H1 (cell line): ENCODE results near the gene KMT5B. TPM values are rescaled to one million over a fixed set of nuclear protein-coding genes. Genes with fewer than 3 reads are reported as not detected.

Experiments
- CTCF ChIA-PET: fragments of 300-600 bp; sonication (Branson Sonifier 250); formaldehyde crosslinking; loops from one replicate; lab custom pipeline; 2021; ENCODE audit not compliant: partially characterized antibody; lab: Charles Lee
- POLR2A ChIA-PET: fragments of 300-600 bp; sonication (Branson Sonifier 250); formaldehyde crosslinking; loops from one replicate; lab custom pipeline; 2021; ENCODE audit warnings: inconsistent platforms; ENCODE audit not compliant: partially characterized antibody; lab: Charles Lee
- DNase-seq, 2 experiments: peaks; one replicate each; pipeline versions ENCODE4 v3.0.0 to v3.0.0-alpha.2; 2010 to 2022; ENCODE audit warnings: low spot score in 2 of 2, low read depth in 1 of 2, mixed read lengths in 1 of 2
- FAIRE-seq: peaks from 2 replicates; lab custom pipeline; 2011; peaks lifted over from hg19 to GRCh38; lab: Jason Lieb, UNC
- H2AFZ ChIP-seq: 2 replicates; pipeline ENCODE4 v1.8.1; 2012; ENCODE audit warnings: low read length, inconsistent platforms
- H2AK5ac ChIP-seq: 2 replicates; pipeline ENCODE4 v1.6.1; 2013; ENCODE audit warnings: low read depth, low read length
- H2BK120ac ChIP-seq: replicated peaks from 2 replicates; pipeline ENCODE3; 2013; ENCODE audit warnings: low read depth, low read length, inconsistent platforms
- H2BK12ac ChIP-seq: 2 replicates; pipeline ENCODE4 v1.6.1; 2013; ENCODE audit warnings: low read depth, low read length
- H2BK15ac ChIP-seq: 2 replicates; pipeline ENCODE4 v1.6.1; 2013; ENCODE audit warnings: low read length
- H2BK20ac ChIP-seq: 2 replicates; pipeline ENCODE4 v1.6.1; 2013; ENCODE audit warnings: low read length
- H2BK5ac ChIP-seq: 2 replicates; pipeline ENCODE4 v1.6.1; 2013; ENCODE audit warnings: low read depth, low read length
- H3K14ac ChIP-seq: 2 replicates; pipeline ENCODE4 v1.6.1; 2013; ENCODE audit warnings: inconsistent platforms; ENCODE audit not compliant: insufficient read length
- H3K18ac ChIP-seq: 2 replicates; pipeline ENCODE4 v1.6.1; 2013; ENCODE audit warnings: low read length; ENCODE audit errors: extremely low read depth
- H3K23ac ChIP-seq: 2 replicates; pipeline ENCODE4 v1.6.1; 2013; ENCODE audit warnings: inconsistent platforms; ENCODE audit not compliant: insufficient read length
- H3K23me2 ChIP-seq: 2 replicates; pipeline ENCODE4 v1.6.1; 2013; ENCODE audit warnings: low read depth, low read length
- H3K27ac ChIP-seq: 2 replicates; pipeline ENCODE4 v1.6.1; 2011; ENCODE audit warnings: low read depth, low read length, inconsistent platforms
- H3K27me3 ChIP-seq, 4 experiments: replicated peaks in 1 of 4; 1 replicate in 1 of 4; 2 replicates in 3 of 4; pipeline versions ENCODE4 v1.6.1 to v1.8.1; 2011 to 2013; ENCODE audit warnings: low read length in 3 of 4, mild to moderate bottlenecking in 3 of 4, inconsistent platforms in 2 of 4, mixed read lengths in 2 of 4, moderate library complexity in 1 of 4; ENCODE audit not compliant: control insufficient read depth in 3 of 4, insufficient read depth in 3 of 4; ENCODE audit errors: extremely low read depth in 1 of 4
- H3K36me3 ChIP-seq, 4 experiments: 2 replicates each; pipeline versions ENCODE4 v1.6.1 to v1.8.1; 2011 to 2013; ENCODE audit warnings: mild to moderate bottlenecking in 4 of 4, low read length in 3 of 4, moderate library complexity in 2 of 4, control low read depth in 1 of 4, inconsistent platforms in 1 of 4; ENCODE audit not compliant: insufficient read depth in 4 of 4, control insufficient read depth in 2 of 4
- H3K4ac ChIP-seq: replicated peaks from 2 replicates; pipeline ENCODE3; 2013; ENCODE audit warnings: low read length, low read depth, mixed read lengths, inconsistent platforms; ENCODE audit not compliant: insufficient read length
- H3K4me1 ChIP-seq, 4 experiments: replicated peaks in 1 of 4; 1 replicate in 1 of 4; 2 replicates in 3 of 4; pipeline versions ENCODE4 v1.6.1 to v1.8.1; 2011 to 2013; ENCODE audit warnings: low read length in 3 of 4, inconsistent platforms in 2 of 4, mixed read lengths in 1 of 4; ENCODE audit not compliant: insufficient read depth in 4 of 4, control insufficient read depth in 3 of 4
- H3K4me2 ChIP-seq, 2 experiments: 2 replicates each; pipeline versions ENCODE4 v1.6.1 to v1.8.1; 2011 to 2013; ENCODE audit warnings: low read depth in 2 of 2, low read length in 2 of 2, control low read depth in 1 of 2, inconsistent platforms in 1 of 2, mild to moderate bottlenecking in 1 of 2; ENCODE audit not compliant: insufficient read depth in 1 of 2
- H3K4me3 ChIP-seq, 4 experiments: fragments of 200-600, 300-600 bp in 1 of 4; sonication (generic), shearing (Covaris generic), sonication (Bioruptor Twin) in 1 of 4; 2 replicates each; pipeline versions ENCODE4 v1.5.1 to v1.8.1; 2011 to 2016; ENCODE audit warnings: low read length in 4 of 4, low read depth in 3 of 4, control low read depth in 2 of 4, inconsistent platforms in 2 of 4, mild to moderate bottlenecking in 2 of 4, mixed read lengths in 1 of 4, moderate library complexity in 1 of 4; ENCODE audit not compliant: insufficient read depth in 2 of 4; ENCODE audit errors: extremely low read depth in 1 of 4
- H3K56ac ChIP-seq: replicated peaks from 2 replicates; pipeline ENCODE3; 2013; ENCODE audit warnings: low read depth, mild to moderate bottlenecking, mixed read lengths, low read length, inconsistent platforms; ENCODE audit not compliant: insufficient read length
- H3K79me1 ChIP-seq: 2 replicates; pipeline ENCODE4 v1.6.1; 2013; ENCODE audit warnings: low read depth, low read length, control low read depth
- H3K79me2 ChIP-seq, 2 experiments: 2 replicates each; pipeline versions ENCODE4 v1.6.1 to v1.8.1; 2012 to 2013; ENCODE audit warnings: low read length in 2 of 2, mild to moderate bottlenecking in 2 of 2, inconsistent platforms in 1 of 2; ENCODE audit not compliant: insufficient read depth in 2 of 2, control insufficient read depth in 1 of 2
- H3K9ac ChIP-seq, 4 experiments: replicated peaks in 1 of 4; 1 replicate in 1 of 4; 2 replicates in 3 of 4; pipeline versions ENCODE4 v1.6.1 to v1.8.1; 2011 to 2013; ENCODE audit warnings: low read depth in 3 of 4, low read length in 3 of 4, control low read depth in 2 of 4, mild to moderate bottlenecking in 2 of 4, moderate library complexity in 2 of 4, inconsistent platforms in 1 of 4; ENCODE audit errors: extremely low read depth in 1 of 4
- H3K9me3 ChIP-seq, 2 experiments: 2 replicates each; pipeline versions ENCODE4 v1.6.1 to v1.8.1; 2012 to 2013; ENCODE audit warnings: mild to moderate bottlenecking in 2 of 2, moderate library complexity in 2 of 2, control low read depth in 1 of 2, inconsistent platforms in 1 of 2, low read depth in 1 of 2, low read length in 1 of 2, mixed read lengths in 1 of 2; ENCODE audit not compliant: insufficient read depth in 2 of 2
- H4K20me1 ChIP-seq, 2 experiments: replicated peaks in 1 of 2; 2 replicates each; pipeline versions ENCODE3 to v1.8.1; 2011 to 2013; ENCODE audit warnings: inconsistent platforms in 2 of 2, low read length in 2 of 2, mild to moderate bottlenecking in 1 of 2; ENCODE audit not compliant: insufficient read depth in 2 of 2, control insufficient read depth in 1 of 2
- H4K5ac ChIP-seq: 2 replicates; pipeline ENCODE4 v1.6.1; 2013; ENCODE audit warnings: low read length, low read depth, mixed read lengths, inconsistent platforms; ENCODE audit not compliant: insufficient read length
- H4K8ac ChIP-seq: 2 replicates; pipeline ENCODE4 v1.8.0; 2013; ENCODE audit warnings: mild to moderate bottlenecking, moderate library complexity, low read length, inconsistent platforms; ENCODE audit not compliant: insufficient read depth; ENCODE audit errors: extremely low read depth
- H4K91ac ChIP-seq: replicated peaks from 2 replicates; pipeline ENCODE3; 2013; ENCODE audit warnings: low read length, mixed read lengths, inconsistent platforms; ENCODE audit not compliant: insufficient read length
- ATF3 ChIP-seq: IDR thresholded peaks from 2 replicates; pipeline ENCODE4 v1.6.1; 2011; ENCODE audit warnings: low read depth, mild to moderate bottlenecking, low read length; ENCODE audit not compliant: insufficient read depth
- CHD2 ChIP-seq: IDR thresholded peaks from 2 replicates; pipeline ENCODE4 v1.6.1; 2012; ENCODE audit warnings: low read length, improper control_type of control experiment
- CREB1 ChIP-seq: IDR thresholded peaks from 2 replicates; pipeline ENCODE4 v1.6.1; 2012; ENCODE audit warnings: inconsistent platforms
- EP300 ChIP-seq, 2 experiments: IDR thresholded peaks; 1 replicate in 1 of 2; 2 replicates in 1 of 2; pipeline ENCODE4 v1.6.1; 2011 to 2012; ENCODE audit warnings: low read depth in 2 of 2, low read length in 2 of 2, mild to moderate bottlenecking in 2 of 2, borderline replicate concordance in 1 of 2, inconsistent platforms in 1 of 2, moderate library complexity in 1 of 2
- FOSL1 ChIP-seq: IDR thresholded peaks from 2 replicates; pipeline ENCODE4 v1.6.1; 2011; ENCODE audit warnings: mild to moderate bottlenecking, low read depth, low read length, moderate library complexity; ENCODE audit not compliant: insufficient read depth
- JUND ChIP-seq: IDR thresholded peaks from 2 replicates; pipeline ENCODE4 v1.6.1; 2011; ENCODE audit warnings: mild to moderate bottlenecking, improper control_type of control experiment, low read length
- MAX ChIP-seq: IDR thresholded peaks from 2 replicates; pipeline ENCODE4 v1.6.1; 2012; ENCODE audit warnings: inconsistent platforms
- TAF7 ChIP-seq: optimal IDR thresholded peaks from 2 replicates; pipeline ENCODE3; 2011; ENCODE audit warnings: low read depth, mild to moderate bottlenecking, inconsistent platforms, low read length, moderate library complexity, borderline replicate concordance
- YY1 ChIP-seq: IDR thresholded peaks from 2 replicates; pipeline ENCODE4 v1.6.1; 2011; ENCODE audit warnings: low read depth, mild to moderate bottlenecking, low read length
- WGBS, 2 experiments: shearing (Covaris generic) in 1 of 2; methylation state at CpG; one replicate each; pipeline versions ENCODE4 v1.1.6 to v1.1.7; 2013 to 2015; ENCODE audit warnings: low lambda C conversion rate in 2 of 2, mixed read lengths in 2 of 2, inconsistent platforms in 1 of 2, low coverage in 1 of 2, missing lambda C conversion rate in 1 of 2; ENCODE audit not compliant: insufficient replicate concordance in 2 of 2, insufficient coverage in 1 of 2, insufficient read length in 1 of 2; ENCODE audit errors: extremely low coverage in 1 of 2, missing lambda C conversion rate in 1 of 2; 5-methylcytosine and 5-hydroxymethylcytosine counted together
- long read RNA-seq, 2 experiments: library from RNA in 1 of 2; library from capped mRNA in 1 of 2; stranded (forward); transcript quantifications; one replicate each; pipeline ENCODE4 v2.0.0, GENCODE V29; 2021; ENCODE audit warnings: inconsistent platforms in 1 of 2
- polyA minus RNA-seq, 3 experiments: library from RNA; depleted of rRNA, polyadenylated mRNA; stranded (reverse); fragments of >200 nt; gene quantifications; 1 replicate in 2 of 3; 2 replicates in 1 of 3; pipeline ENCODE4 v1.2.3, GENCODE V29; 2011
- polyA plus RNA-seq, 7 experiments: library from polyadenylated mRNA; depleted of rRNA in 3 of 7; stranded (reverse) in 5 of 7; unstranded in 2 of 7; fragments of >200 nt in 5 of 7; fragments of 200-250 nt in 2 of 7; gene quantifications; 1 replicate in 5 of 7; 2 replicates in 1 of 7; 4 replicates in 1 of 7; pipeline versions ENCODE4 v1.2.1 to v1.2.3, GENCODE V29; 2011 to 2013; ENCODE audit warnings: missing spikeins in 2 of 7, mixed read lengths in 2 of 7
- total RNA-seq: library from RNA; stranded (reverse); fragmentation: NEBNext Ultra II Directional; extraction: Animal tissue kit (Norgen Biotek cat#: 25700); gene quantifications from 2 replicates; pipeline ENCODE4 v1.2.1, GENCODE V29; 2021

KMT5B gene
- total RNA-seq, result 37.5 and 40.8 TPM in 2 replicates
- polyA plus RNA-seq (2011; rRNA removed), result 8.5 and 11.0 TPM in 2 replicates
- 18.2 TPM for polyA plus RNA-seq (2011; cell fraction: cytosol; rRNA removed)
- polyA plus RNA-seq (2011; cell fraction: nucleus; rRNA removed), result 8.2 TPM
- polyA plus RNA-seq (2012, experiment 1 of 2), result 28.2 to 39.3 TPM (median 33.1 TPM) in 4 replicates
- polyA plus RNA-seq (2012, experiment 2 of 2), result 2.3 TPM
- 23.7 TPM for polyA plus RNA-seq (2013, experiment 1 of 2)
- polyA plus RNA-seq (2013, experiment 2 of 2), result 24.4 TPM
- polyA minus RNA-seq (2011; rRNA and poly(A)+ RNA removed), result 15.2 and 17.7 TPM in 2 replicates
- 20.6 TPM for polyA minus RNA-seq (2011; cell fraction: cytosol; rRNA and poly(A)+ RNA removed)
- 22.0 TPM for polyA minus RNA-seq (2011; cell fraction: nucleus; rRNA and poly(A)+ RNA removed)
- long read RNA-seq, experiment 1, partial matches to known transcripts, result 5 of 28 reads
- long read RNA-seq, experiment 1, other reads (novel, unspliced or antisense), result 23 of 28 reads
- long read RNA-seq, experiment 2, partial matches to known transcripts, result 1 of 7 reads
- long read RNA-seq, experiment 2, other reads (novel, unspliced or antisense), result 6 of 7 reads

GRCh38 chr11:68213135-68213515, at the start of gene KMT5B:
Gene KMT5B, minus strand, starts transcription at chr11:68213296. Its CDS starts 23,220 bp downstream, at chr11:68190076.
- no peak within 1 kb of the TSS for H2BK15ac ChIP-seq
- peak within 1 kb of the TSS; percentile 32; the same call in 1 of the 2 replicates for H2AK5ac ChIP-seq
- H3K18ac ChIP-seq, result peak within 1 kb of the TSS; percentile 93
- peak within 1 kb of the TSS; percentile 99 for H4K8ac ChIP-seq
- peak within 1 kb of the TSS; percentile 19 for H3K14ac ChIP-seq
- H3K9ac ChIP-seq, result peak within 1 kb of the TSS; percentile 97 to 99 (median 98)
- peaks cover 10% of the 10 kb centered on the region; the same call in 1 of the 2 replicates for H3K23me2 ChIP-seq
- H3K4me2 ChIP-seq, result peak within 1 kb of the TSS; percentile 87 to 93
- peaks cover 0 to 2% (median 0%) of the 10 kb centered on the region in 4 experiments; a peak in 2 of 7 replicates for H3K27me3 ChIP-seq
- H4K91ac ChIP-seq, result peak within 1 kb of the TSS; percentile 98
- H2BK120ac ChIP-seq, result no peak within 1 kb of the TSS
- POLR2A ChIA-PET, result interaction anchor here (0.6 to 5.5 kb wide), 5 partner anchors 7 to 184 kb away, joined by 3 to 39 read pairs (median 3); no protein-coding TSS in a partner anchor
- H4K5ac ChIP-seq, result peak within 1 kb of the TSS; percentile 96
- H2AFZ ChIP-seq, result no peak within 1 kb of the TSS; the same call in 1 of the 2 replicates
- H3K56ac ChIP-seq, result peak within 1 kb of the TSS; percentile 92
- H3K27ac ChIP-seq, result peak within 1 kb of the TSS; percentile 100
- peak within 1 kb of the TSS; percentile 86 for H2BK5ac ChIP-seq
- WGBS, 2 experiments, result 0% methylated on average over 8 of the region's 60 CpGs; no CpG with 5 or more reads in 1 of the 2 experiments
- peaks cover 8 to 10% of the 10 kb centered on the region in 2 experiments for H4K20me1 ChIP-seq
- H2BK12ac ChIP-seq, result 0 out of 2 replicates have a peak within 1 kb of the TSS, but pooled peaks have one; percentile 9
- H3K23ac ChIP-seq, result no peak within 1 kb of the TSS
- H3K36me3 ChIP-seq, result no peaks in the 10 kb centered on the region
- FAIRE-seq, result no peak
- no peak within 1 kb of the TSS for H2BK20ac ChIP-seq
- H3K4ac ChIP-seq, result peak within 1 kb of the TSS; percentile 98
- peak in 1 of 2 experiments; percentile 83 for DNase-seq
- H3K79me1 ChIP-seq, result peaks cover 3% of the 10 kb centered on the region; the same call in 1 of the 2 replicates
- peaks cover 26 to 43% of the 10 kb centered on the region in 2 experiments for H3K79me2 ChIP-seq
- H3K4me1 ChIP-seq, result peaks cover 4 to 20% (median 10%) of the 10 kb centered on the region in 4 experiments
- CTCF ChIA-PET, result no interaction called here
- H3K9me3 ChIP-seq, result no peaks in the 10 kb centered on the region
- peak within 1 kb of the TSS; percentile 73 to 99 (median 90) for H3K4me3 ChIP-seq
- no peak for TF ChIP-seq JUND
- no peak for TF ChIP-seq ATF3
- TF ChIP-seq CREB1, result no peak; the same call in 1 of the 2 replicates
- TF ChIP-seq MAX, result peak; percentile 34
- peak; percentile 49 for TF ChIP-seq TAF7
- peak; percentile 86 for TF ChIP-seq CHD2
- peak; percentile 97 for TF ChIP-seq YY1
- TF ChIP-seq EP300 (IDR thresholded peaks at IDR 0.05; ENCODE audit: borderline replicate concordance in 1 of 2, low read depth in 2 of 2, low read length in 2 of 2), result 0 out of 3 replicates have a peak, but pooled peaks of 1 of the 2 experiments have one; percentile 18
- TF ChIP-seq FOSL1, result 0 out of 2 replicates have a peak, but pooled peaks have one; percentile 12
